H1 (cell line): ENCODE results near the gene MEGF11. TPM values are rescaled to one million over a fixed set of nuclear protein-coding genes. Genes with fewer than 3 reads are reported as not detected.

ENCODE experiments used
- CTCF ChIA-PET: fragments of 300-600 bp; sonication (Branson Sonifier 250); formaldehyde crosslinking; loops from one replicate; lab custom pipeline; 2021; ENCODE audit not compliant: partially characterized antibody; lab: Charles Lee
- POLR2A ChIA-PET: fragments of 300-600 bp; sonication (Branson Sonifier 250); formaldehyde crosslinking; loops from one replicate; lab custom pipeline; 2021; ENCODE audit warnings: inconsistent platforms; ENCODE audit not compliant: partially characterized antibody; lab: Charles Lee
- DNase-seq, 2 experiments: peaks; one replicate each; pipeline versions ENCODE4 v3.0.0 to v3.0.0-alpha.2; 2010 to 2022; ENCODE audit warnings: low spot score in 2 of 2, low read depth in 1 of 2, mixed read lengths in 1 of 2
- FAIRE-seq: peaks from 2 replicates; lab custom pipeline; 2011; peaks lifted over from hg19 to GRCh38; lab: Jason Lieb, UNC
- H2AFZ ChIP-seq: 2 replicates; pipeline ENCODE4 v1.8.1; 2012; ENCODE audit warnings: low read length, inconsistent platforms
- H2AK5ac ChIP-seq: 2 replicates; pipeline ENCODE4 v1.6.1; 2013; ENCODE audit warnings: low read depth, low read length
- H2BK120ac ChIP-seq: replicated peaks from 2 replicates; pipeline ENCODE3; 2013; ENCODE audit warnings: low read depth, low read length, inconsistent platforms
- H2BK12ac ChIP-seq: 2 replicates; pipeline ENCODE4 v1.6.1; 2013; ENCODE audit warnings: low read depth, low read length
- H2BK15ac ChIP-seq: 2 replicates; pipeline ENCODE4 v1.6.1; 2013; ENCODE audit warnings: low read length
- H2BK20ac ChIP-seq: 2 replicates; pipeline ENCODE4 v1.6.1; 2013; ENCODE audit warnings: low read length
- H2BK5ac ChIP-seq: 2 replicates; pipeline ENCODE4 v1.6.1; 2013; ENCODE audit warnings: low read depth, low read length
- H3K14ac ChIP-seq: 2 replicates; pipeline ENCODE4 v1.6.1; 2013; ENCODE audit warnings: inconsistent platforms; ENCODE audit not compliant: insufficient read length
- H3K18ac ChIP-seq: 2 replicates; pipeline ENCODE4 v1.6.1; 2013; ENCODE audit warnings: low read length; ENCODE audit errors: extremely low read depth
- H3K23ac ChIP-seq: 2 replicates; pipeline ENCODE4 v1.6.1; 2013; ENCODE audit warnings: inconsistent platforms; ENCODE audit not compliant: insufficient read length
- H3K23me2 ChIP-seq: 2 replicates; pipeline ENCODE4 v1.6.1; 2013; ENCODE audit warnings: low read depth, low read length
- H3K27ac ChIP-seq: 2 replicates; pipeline ENCODE4 v1.6.1; 2011; ENCODE audit warnings: low read depth, low read length, inconsistent platforms
- H3K27me3 ChIP-seq, 4 experiments: replicated peaks in 1 of 4; 1 replicate in 1 of 4; 2 replicates in 3 of 4; pipeline versions ENCODE4 v1.6.1 to v1.8.1; 2011 to 2013; ENCODE audit warnings: low read length in 3 of 4, mild to moderate bottlenecking in 3 of 4, inconsistent platforms in 2 of 4, mixed read lengths in 2 of 4, moderate library complexity in 1 of 4; ENCODE audit not compliant: control insufficient read depth in 3 of 4, insufficient read depth in 3 of 4; ENCODE audit errors: extremely low read depth in 1 of 4
- H3K36me3 ChIP-seq, 4 experiments: 2 replicates each; pipeline versions ENCODE4 v1.6.1 to v1.8.1; 2011 to 2013; ENCODE audit warnings: mild to moderate bottlenecking in 4 of 4, low read length in 3 of 4, moderate library complexity in 2 of 4, control low read depth in 1 of 4, inconsistent platforms in 1 of 4; ENCODE audit not compliant: insufficient read depth in 4 of 4, control insufficient read depth in 2 of 4
- H3K4ac ChIP-seq: replicated peaks from 2 replicates; pipeline ENCODE3; 2013; ENCODE audit warnings: low read length, low read depth, mixed read lengths, inconsistent platforms; ENCODE audit not compliant: insufficient read length
- H3K4me1 ChIP-seq, 4 experiments: replicated peaks in 1 of 4; 1 replicate in 1 of 4; 2 replicates in 3 of 4; pipeline versions ENCODE4 v1.6.1 to v1.8.1; 2011 to 2013; ENCODE audit warnings: low read length in 3 of 4, inconsistent platforms in 2 of 4, mixed read lengths in 1 of 4; ENCODE audit not compliant: insufficient read depth in 4 of 4, control insufficient read depth in 3 of 4
- H3K4me2 ChIP-seq, 2 experiments: 2 replicates each; pipeline versions ENCODE4 v1.6.1 to v1.8.1; 2011 to 2013; ENCODE audit warnings: low read depth in 2 of 2, low read length in 2 of 2, control low read depth in 1 of 2, inconsistent platforms in 1 of 2, mild to moderate bottlenecking in 1 of 2; ENCODE audit not compliant: insufficient read depth in 1 of 2
- H3K4me3 ChIP-seq, 4 experiments: fragments of 200-600, 300-600 bp in 1 of 4; sonication (generic), shearing (Covaris generic), sonication (Bioruptor Twin) in 1 of 4; 2 replicates each; pipeline versions ENCODE4 v1.5.1 to v1.8.1; 2011 to 2016; ENCODE audit warnings: low read length in 4 of 4, low read depth in 3 of 4, control low read depth in 2 of 4, inconsistent platforms in 2 of 4, mild to moderate bottlenecking in 2 of 4, mixed read lengths in 1 of 4, moderate library complexity in 1 of 4; ENCODE audit not compliant: insufficient read depth in 2 of 4; ENCODE audit errors: extremely low read depth in 1 of 4
- H3K56ac ChIP-seq: replicated peaks from 2 replicates; pipeline ENCODE3; 2013; ENCODE audit warnings: low read depth, mild to moderate bottlenecking, mixed read lengths, low read length, inconsistent platforms; ENCODE audit not compliant: insufficient read length
- H3K79me1 ChIP-seq: 2 replicates; pipeline ENCODE4 v1.6.1; 2013; ENCODE audit warnings: low read depth, low read length, control low read depth
- H3K79me2 ChIP-seq, 2 experiments: 2 replicates each; pipeline versions ENCODE4 v1.6.1 to v1.8.1; 2012 to 2013; ENCODE audit warnings: low read length in 2 of 2, mild to moderate bottlenecking in 2 of 2, inconsistent platforms in 1 of 2; ENCODE audit not compliant: insufficient read depth in 2 of 2, control insufficient read depth in 1 of 2
- H3K9ac ChIP-seq, 4 experiments: replicated peaks in 1 of 4; 1 replicate in 1 of 4; 2 replicates in 3 of 4; pipeline versions ENCODE4 v1.6.1 to v1.8.1; 2011 to 2013; ENCODE audit warnings: low read depth in 3 of 4, low read length in 3 of 4, control low read depth in 2 of 4, mild to moderate bottlenecking in 2 of 4, moderate library complexity in 2 of 4, inconsistent platforms in 1 of 4; ENCODE audit errors: extremely low read depth in 1 of 4
- H3K9me3 ChIP-seq, 2 experiments: 2 replicates each; pipeline versions ENCODE4 v1.6.1 to v1.8.1; 2012 to 2013; ENCODE audit warnings: mild to moderate bottlenecking in 2 of 2, moderate library complexity in 2 of 2, control low read depth in 1 of 2, inconsistent platforms in 1 of 2, low read depth in 1 of 2, low read length in 1 of 2, mixed read lengths in 1 of 2; ENCODE audit not compliant: insufficient read depth in 2 of 2
- H4K20me1 ChIP-seq, 2 experiments: replicated peaks in 1 of 2; 2 replicates each; pipeline versions ENCODE3 to v1.8.1; 2011 to 2013; ENCODE audit warnings: inconsistent platforms in 2 of 2, low read length in 2 of 2, mild to moderate bottlenecking in 1 of 2; ENCODE audit not compliant: insufficient read depth in 2 of 2, control insufficient read depth in 1 of 2
- H4K5ac ChIP-seq: 2 replicates; pipeline ENCODE4 v1.6.1; 2013; ENCODE audit warnings: low read length, low read depth, mixed read lengths, inconsistent platforms; ENCODE audit not compliant: insufficient read length
- H4K8ac ChIP-seq: 2 replicates; pipeline ENCODE4 v1.8.0; 2013; ENCODE audit warnings: mild to moderate bottlenecking, moderate library complexity, low read length, inconsistent platforms; ENCODE audit not compliant: insufficient read depth; ENCODE audit errors: extremely low read depth
- H4K91ac ChIP-seq: replicated peaks from 2 replicates; pipeline ENCODE3; 2013; ENCODE audit warnings: low read length, mixed read lengths, inconsistent platforms; ENCODE audit not compliant: insufficient read length
- BACH1 ChIP-seq: IDR thresholded peaks from 2 replicates; pipeline ENCODE4 v1.6.1; 2012; ENCODE audit warnings: low read length, improper control_type of control experiment
- CREB1 ChIP-seq: IDR thresholded peaks from 2 replicates; pipeline ENCODE4 v1.6.1; 2012; ENCODE audit warnings: inconsistent platforms
- EZH2 ChIP-seq: fragments of 200-600 bp; sonication (generic); IDR thresholded peaks from 2 replicates; pipeline ENCODE4 v1.7.1; 2012; ENCODE audit warnings: low read depth, mild to moderate bottlenecking, moderate library complexity, low read length, inconsistent platforms; ENCODE audit not compliant: severe bottlenecking
- GABPA ChIP-seq: IDR thresholded peaks from 2 replicates; pipeline ENCODE4 v1.6.1; 2011; ENCODE audit warnings: mild to moderate bottlenecking, low read length, moderate library complexity, borderline replicate concordance; ENCODE audit not compliant: insufficient read depth
- JUND ChIP-seq: IDR thresholded peaks from 2 replicates; pipeline ENCODE4 v1.6.1; 2011; ENCODE audit warnings: mild to moderate bottlenecking, improper control_type of control experiment, low read length
- MAFK ChIP-seq: IDR thresholded peaks from 2 replicates; pipeline ENCODE4 v1.6.1; 2012; ENCODE audit warnings: low read depth, mild to moderate bottlenecking, improper control_type of control experiment, low read length
- POLR2A ChIP-seq, 2 experiments: IDR thresholded peaks; 1 replicate in 1 of 2; 2 replicates in 1 of 2; pipeline ENCODE4 v1.6.1; 2011; ENCODE audit warnings: low read depth in 2 of 2, low read length in 2 of 2, mild to moderate bottlenecking in 2 of 2; ENCODE audit errors: control extremely low read depth in 1 of 2
- RBBP5 ChIP-seq: IDR thresholded peaks from 2 replicates; pipeline ENCODE4 v1.7.1; 2012; ENCODE audit warnings: low read depth, mild to moderate bottlenecking, inconsistent platforms, low read length, moderate library complexity, borderline replicate concordance
- SUZ12 ChIP-seq: fragments of 200-600 bp; sonication (generic); IDR thresholded peaks from 2 replicates; pipeline ENCODE4 v1.6.1; 2012; ENCODE audit warnings: mild to moderate bottlenecking, inconsistent platforms, low read length, moderate library complexity, mixed read lengths
- TAF7 ChIP-seq: optimal IDR thresholded peaks from 2 replicates; pipeline ENCODE3; 2011; ENCODE audit warnings: low read depth, mild to moderate bottlenecking, inconsistent platforms, low read length, moderate library complexity, borderline replicate concordance
- TBP ChIP-seq: IDR thresholded peaks from 2 replicates; pipeline ENCODE4 v1.6.1; 2011; ENCODE audit warnings: low read depth, low read length, improper control_type of control experiment
- TCF12 ChIP-seq: IDR thresholded peaks from 2 replicates; pipeline ENCODE4 v1.6.1; 2011; ENCODE audit warnings: low read depth, mild to moderate bottlenecking, low read length
- ZNF274 ChIP-seq: IDR thresholded peaks from 2 replicates; pipeline ENCODE4 v1.7.0; 2012; ENCODE audit warnings: low read length, borderline replicate concordance; ENCODE audit errors: extremely low read depth
- WGBS, 2 experiments: shearing (Covaris generic) in 1 of 2; methylation state at CpG; one replicate each; pipeline versions ENCODE4 v1.1.6 to v1.1.7; 2013 to 2015; ENCODE audit warnings: low lambda C conversion rate in 2 of 2, mixed read lengths in 2 of 2, inconsistent platforms in 1 of 2, low coverage in 1 of 2, missing lambda C conversion rate in 1 of 2; ENCODE audit not compliant: insufficient replicate concordance in 2 of 2, insufficient coverage in 1 of 2, insufficient read length in 1 of 2; ENCODE audit errors: extremely low coverage in 1 of 2, missing lambda C conversion rate in 1 of 2; 5-methylcytosine and 5-hydroxymethylcytosine counted together
- polyA plus RNA-seq, 7 experiments: library from polyadenylated mRNA; depleted of rRNA in 3 of 7; stranded (reverse) in 5 of 7; unstranded in 2 of 7; fragments of >200 nt in 5 of 7; fragments of 200-250 nt in 2 of 7; gene quantifications; 1 replicate in 5 of 7; 2 replicates in 1 of 7; 4 replicates in 1 of 7; pipeline versions ENCODE4 v1.2.1 to v1.2.3, GENCODE V29; 2011 to 2013; ENCODE audit warnings: missing spikeins in 2 of 7, mixed read lengths in 2 of 7
- total RNA-seq: library from RNA; stranded (reverse); fragmentation: NEBNext Ultra II Directional; extraction: Animal tissue kit (Norgen Biotek cat#: 25700); gene quantifications from 2 replicates; pipeline ENCODE4 v1.2.1, GENCODE V29; 2021

MEGF11 gene
- total and polyA plus RNA-seq, 2 of the 8 experiments (the other 6 are each of a cell fraction or from before 2014, with no cell fraction given): 4.4 to 4.8 TPM

- FAIRE-seq (no peak), DNase-seq (peak in 1 of 2 experiments; percentile 79)
- Histone ChIP-seq H2AFZ (0 out of 2 replicates have a peak overlapping the region, but pooled peaks have one; percentile 12), H3K79me2 (no peaks in the 10 kb centered on the region), H3K4ac (no peak overlapping the region), H2BK5ac (no peak overlapping the region), H3K9ac (no peak overlapping the region), H4K91ac (no peak overlapping the region), H2BK20ac (no peak overlapping the region), H2BK120ac (no peak overlapping the region), H3K9me3 (no peaks in the 10 kb centered on the region), H3K79me1 (no peaks in the 10 kb centered on the region), H4K8ac (no peak overlapping the region), H3K23ac (no peak overlapping the region), H3K14ac (no peak overlapping the region), H3K4me2 (peak overlapping the region; percentile 96 to 100), H3K56ac (no peak overlapping the region), H2BK15ac (no peak overlapping the region; the same call in 1 of the 2 replicates), H3K18ac (no peak overlapping the region), H3K4me3 (peak overlapping the region; percentile 62 to 88 (median 81)), H4K5ac (no peak overlapping the region), H3K4me1 (peaks cover 13 to 24% (median 14%) of the 10 kb centered on the region in 4 experiments), H3K23me2 (peaks cover 23% of the 10 kb centered on the region), H2BK12ac (no peak overlapping the region; the same call in 1 of the 2 replicates), H4K20me1 (no peaks in the 10 kb centered on the region), H3K36me3 (no peaks in the 10 kb centered on the region), H2AK5ac (no peak overlapping the region), H3K27me3 (peaks cover 20 to 65% (median 59%) of the 10 kb centered on the region in 4 experiments), H3K27ac (no peak overlapping the region)
- POLR2A ChIA-PET: interaction anchor here (0.8 to 1.4 kb wide), 6 partner anchors 11 to 253 kb away, joined by 3 to 4 read pairs (median 3); partner anchors contain the start of genes DIS3L, RPL4 and ZWILCH
- WGBS, 2 experiments: 0% methylated on average over 25 of the region's 64 CpGs; no CpG with 5 or more reads in 1 of the 2 experiments
- CTCF ChIA-PET: interaction anchor here (0.7 to 1.4 kb wide), 5 partner anchors 11 to 35 kb away, joined by 3 to 4 read pairs (median 3); no protein-coding TSS in a partner anchor
- TF ChIP-seq POLR2A (IDR thresholded peaks at IDR 0.05; ENCODE audit: control extremely low read depth in 1 of 2, low read depth in 2 of 2, low read length in 2 of 2): no peak
- no peak for TF ChIP-seq TAF7
- peak; percentile 11; the same call in 1 of the 2 replicates for TF ChIP-seq BACH1
- TF ChIP-seq ZNF274: no peak
- TF ChIP-seq SUZ12: peak; percentile 93
- 0 out of 2 replicates have a peak, but pooled peaks have one; percentile 11 for TF ChIP-seq GABPA
- TF ChIP-seq CREB1: no peak
- TF ChIP-seq MAFK: no peak
- TF ChIP-seq TCF12: no peak
- peak; percentile 84; the same call in 1 of the 2 replicates for TF ChIP-seq RBBP5
- TF ChIP-seq EZH2: peak; percentile 66
- TF ChIP-seq JUND: no peak
- peak; percentile 30; the same call in 1 of the 2 replicates for TF ChIP-seq TBP
These were observed 699 bp downstream of the MEGF11 start for GRCh38 chr15:66252685-66253417.
